Vagina (tissue), 2 donors: Measurements from ENCODE around the gene RTTN.

Experiments used
- POLR2A ChIP-seq, 2 donors: fragments of 450-650 bp; IDR thresholded peaks; one replicate each; pipeline ENCODE4 v1.6.1; 2017; ENCODE audit warnings: antibody characterized with exemption in 2 of 2, mild to moderate bottlenecking in 2 of 2, moderate library complexity in 2 of 2
- TF ChIP-seq, protein P1 (sequence below), 3 experiments: fragments of 450-650 bp in 2 of 3; fragments of 200-600 bp in 1 of 3; sonication (generic) in 1 of 3; IDR thresholded peaks; one replicate each; pipeline ENCODE4 v1.5.1; 2017 to 2019; ENCODE audit warnings: antibody characterized with exemption in 3 of 3, mild to moderate bottlenecking in 2 of 3, moderate library complexity in 2 of 3

GRCh38 chr18:69996417-69996816 lies 209.1 kb downstream of the RTTN start:
- TF ChIP-seq, protein P1, sequence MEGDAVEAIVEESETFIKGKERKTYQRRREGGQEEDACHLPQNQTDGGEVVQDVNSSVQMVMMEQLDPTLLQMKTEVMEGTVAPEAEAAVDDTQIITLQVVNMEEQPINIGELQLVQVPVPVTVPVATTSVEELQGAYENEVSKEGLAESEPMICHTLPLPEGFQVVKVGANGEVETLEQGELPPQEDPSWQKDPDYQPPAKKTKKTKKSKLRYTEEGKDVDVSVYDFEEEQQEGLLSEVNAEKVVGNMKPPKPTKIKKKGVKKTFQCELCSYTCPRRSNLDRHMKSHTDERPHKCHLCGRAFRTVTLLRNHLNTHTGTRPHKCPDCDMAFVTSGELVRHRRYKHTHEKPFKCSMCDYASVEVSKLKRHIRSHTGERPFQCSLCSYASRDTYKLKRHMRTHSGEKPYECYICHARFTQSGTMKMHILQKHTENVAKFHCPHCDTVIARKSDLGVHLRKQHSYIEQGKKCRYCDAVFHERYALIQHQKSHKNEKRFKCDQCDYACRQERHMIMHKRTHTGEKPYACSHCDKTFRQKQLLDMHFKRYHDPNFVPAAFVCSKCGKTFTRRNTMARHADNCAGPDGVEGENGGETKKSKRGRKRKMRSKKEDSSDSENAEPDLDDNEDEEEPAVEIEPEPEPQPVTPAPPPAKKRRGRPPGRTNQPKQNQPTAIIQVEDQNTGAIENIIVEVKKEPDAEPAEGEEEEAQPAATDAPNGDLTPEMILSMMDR (IDR thresholded peaks at IDR 0.05), result no peak
- no peak for TF ChIP-seq POLR2A (IDR thresholded peaks at IDR 0.05)
